GM12878 (cell line): ENCODE data around the gene PROCA1. TPM values are rescaled to one million over a fixed set of nuclear protein-coding genes. Genes with fewer than 3 reads are reported as not detected.

Experiments used
- ATF2 ChIP-seq: IDR thresholded peaks from 2 replicates; pipeline ENCODE4 v1.6.1; 2012; ENCODE audit warnings: low read length, inconsistent platforms
- EED ChIP-seq: sonication (generic); IDR thresholded peaks from 2 replicates; pipeline ENCODE4 v1.6.1; 2016; ENCODE audit warnings: antibody characterized with exemption, low read depth
- EGR1 ChIP-seq, 2 experiments: IDR thresholded peaks; 1 replicate in 1 of 2; 2 replicates in 1 of 2; pipeline ENCODE4 v1.6.1; 2011 to 2012; ENCODE audit warnings: low read depth in 2 of 2, low read length in 2 of 2, borderline replicate concordance in 1 of 2, mild to moderate bottlenecking in 1 of 2, moderate library complexity in 1 of 2
- ETV6 ChIP-seq, 2 experiments: fragments of 450-650 bp in 1 of 2; IDR thresholded peaks in 1 of 2; conservative IDR thresholded peaks in 1 of 2; 2 replicates each; pipeline ENCODE4 v1.6.1; 2014; ENCODE audit warnings: antibody characterized with exemption in 1 of 2, borderline replicate concordance in 1 of 2, low read depth in 1 of 2, mild to moderate bottlenecking in 1 of 2, moderate library complexity in 1 of 2
- MTA2 ChIP-seq: fragments of 450-650 bp; IDR thresholded peaks from 2 replicates; pipeline ENCODE4 v1.6.1; 2016; ENCODE audit warnings: low read depth, mild to moderate bottlenecking, moderate library complexity
- MYB ChIP-seq: fragments of 150-350 bp; IDR thresholded peaks from 2 replicates; pipeline ENCODE4 v1.6.1; 2014; ENCODE audit warnings: mild to moderate bottlenecking, low read depth, low read length, borderline replicate concordance
- PRDM15 ChIP-seq: fragments of 450-650 bp; formaldehyde crosslinking; IDR thresholded peaks from 2 replicates; pipeline ENCODE4 v1.4.0; 2020; ENCODE audit warnings: mild to moderate bottlenecking, moderate library complexity
- RUNX3 ChIP-seq: IDR thresholded peaks from 2 replicates; pipeline ENCODE4 v1.6.1; 2012; ENCODE audit warnings: low read length, inconsistent platforms
- TARDBP ChIP-seq: IDR thresholded peaks from 2 replicates; pipeline ENCODE4 v1.6.1; 2016; ENCODE audit warnings: borderline replicate concordance
- ZBTB40 ChIP-seq: fragments of 450-650 bp; IDR thresholded peaks from 2 replicates; pipeline ENCODE4 v1.6.1; 2016; ENCODE audit warnings: mild to moderate bottlenecking, moderate library complexity, borderline replicate concordance
- ZNF622 ChIP-seq: fragments of 450-650 bp; IDR thresholded peaks from 2 replicates; pipeline ENCODE4 v1.6.1; 2017; ENCODE audit warnings: mild to moderate bottlenecking, inconsistent platforms
- ZNF687 ChIP-seq: fragments of 450-650 bp; IDR thresholded peaks from 2 replicates; pipeline ENCODE4 v1.6.1; 2017; ENCODE audit warnings: mild to moderate bottlenecking, moderate library complexity
- ZZZ3 ChIP-seq: IDR thresholded peaks from 2 replicates; pipeline ENCODE4 v1.6.1; 2011; ENCODE audit warnings: low read depth; ENCODE audit not compliant: control insufficient read depth, insufficient read length
- polyA plus RNA-seq, 11 experiments: library from polyadenylated mRNA; depleted of rRNA in 4 of 11; unstranded in 6 of 11; stranded (reverse) in 5 of 11; fragments of >200 nt; fragmentation: Nextera tagmentation in 4 of 11; fragmentation: Illumina TruSeq in 1 of 11; extraction: Ambion mirVana in 4 of 11; extraction: Trizol in 1 of 11; gene quantifications; 1 replicate in 1 of 11; 2 replicates in 10 of 11; pipeline versions ENCODE4 v1.2.1 to v1.2.3, GENCODE V29; 2011 to 2016; ENCODE audit warnings: inconsistent platforms in 2 of 11, missing spikeins in 2 of 11, low read depth in 1 of 11
- total RNA-seq, 4 experiments: library from RNA; depleted of rRNA in 3 of 4; stranded (reverse); fragments of >200 nt in 3 of 4; fragmentation: Illumina TruSeq in 1 of 4; extraction: Trizol in 1 of 4; gene quantifications; 2 replicates each; pipeline versions ENCODE4 v1.2.1 to v1.2.3, GENCODE V29; 2013 to 2021

PROCA1 gene
- total and polyA plus RNA-seq, 10 of the 15 experiments (the other 5 are each of a cell fraction or from before 2014, with no cell fraction given) = 0.35 to 4.8 (median 1.4) TPM

GRCh38 chr17:28741358-28742349 is 30.0 kb upstream of the PROCA1 start (continued):
- no peak for TF ChIP-seq ZBTB40
- TF ChIP-seq EED = peak; percentile 93
- TF ChIP-seq EGR1 (IDR thresholded peaks at IDR 0.05; ENCODE audit: borderline replicate concordance in 1 of 2, low read depth in 2 of 2, low read length in 2 of 2) = 0 out of 3 replicates have a peak, but pooled peaks of 1 of the 2 experiments have one; percentile 15
- TF ChIP-seq ZNF687 = peak; percentile 79; the same call in 1 of the 2 replicates
- TF ChIP-seq MYB = 0 out of 2 replicates have a peak, but pooled peaks have one; percentile 15
- TF ChIP-seq ATF2 = no peak
- no peak for TF ChIP-seq RUNX3
- TF ChIP-seq ZZZ3 = no peak
- TF ChIP-seq ZNF622 = no peak
- TF ChIP-seq MTA2 = no peak; the same call in 1 of the 2 replicates
- no peak for TF ChIP-seq PRDM15 (CRISPR knock-in tag)
- TF ChIP-seq TARDBP = no peak
- no peak for TF ChIP-seq ETV6 (conservative IDR thresholded peaks at IDR 0.05 in 1 of 2, IDR thresholded peaks at IDR 0.05 in 1 of 2; ENCODE audit: borderline replicate concordance in 1 of 2, low read depth in 1 of 2)
